ENCODE data around the gene FUT4.

The FUT4 gene

GRCh38 chr11:94524341-94524740, 19.4 kb upstream of the FUT4 start:
- no peaks in the 10 kb centered on the region for H3K36me3 ChIP-seq (ENCODE audit: low read depth)
- ATAC-seq (ENCODE audit: low read depth) = no peak
- TF ChIP-seq CTCF (IDR thresholded peaks at IDR 0.05; ENCODE audit: poor library complexity, severe bottlenecking) = no peak

GRCh38 chr11:94525546-94526324, 18.0 kb upstream of the FUT4 start:
- H3K27ac ChIP-seq (ENCODE audit: poor library complexity, severe bottlenecking) = no peak overlapping the region
- no peaks in the 10 kb centered on the region for H3K9me3 ChIP-seq (ENCODE audit: severe bottlenecking)
- no peaks in the 10 kb centered on the region for H3K4me1 ChIP-seq (ENCODE audit: insufficient read depth, poor library complexity, severe bottlenecking)
- no peak for TF ChIP-seq CTCF (IDR thresholded peaks at IDR 0.05; ENCODE audit: poor library complexity, severe bottlenecking)
- no peak for ATAC-seq (ENCODE audit: low read depth)
- no peaks in the 10 kb centered on the region for H3K36me3 ChIP-seq (ENCODE audit: low read depth)
- no peak for DNase-seq (ENCODE audit: low spot score)
- H3K4me3 ChIP-seq (ENCODE audit: severe bottlenecking) = no peak overlapping the region
- no peaks in the 10 kb centered on the region for H3K27me3 ChIP-seq (ENCODE audit: insufficient read depth, poor library complexity, severe bottlenecking)

More at GRCh38 chr11:94524341-94524740, 19.4 kb upstream of the FUT4 start:
- Histone ChIP-seq H3K4me1 (ENCODE audit: insufficient read depth, poor library complexity, severe bottlenecking) (no peaks in the 10 kb centered on the region), H3K27ac (ENCODE audit: poor library complexity, severe bottlenecking) (no peak overlapping the region), H3K4me3 (ENCODE audit: severe bottlenecking) (no peak overlapping the region), H3K27me3 (ENCODE audit: insufficient read depth, poor library complexity, severe bottlenecking) (no peaks in the 10 kb centered on the region), H3K9me3 (ENCODE audit: severe bottlenecking) (no peaks in the 10 kb centered on the region)
- no peak for DNase-seq (ENCODE audit: low spot score)

GRCh38 chr11:94526645-94527438, 16.9 kb upstream of the FUT4 start:
- ATAC-seq (ENCODE audit: low read depth) = no peak
- H3K4me1 ChIP-seq (ENCODE audit: insufficient read depth, poor library complexity, severe bottlenecking) = no peaks in the 10 kb centered on the region
- H3K27me3 ChIP-seq (ENCODE audit: insufficient read depth, poor library complexity, severe bottlenecking) = no peaks in the 10 kb centered on the region
- no peak overlapping the region for H3K27ac ChIP-seq (ENCODE audit: poor library complexity, severe bottlenecking)
- no peaks in the 10 kb centered on the region for H3K9me3 ChIP-seq (ENCODE audit: severe bottlenecking)
- H3K36me3 ChIP-seq (ENCODE audit: low read depth) = no peaks in the 10 kb centered on the region
- no peak overlapping the region for H3K4me3 ChIP-seq (ENCODE audit: severe bottlenecking)
- no peak for DNase-seq (ENCODE audit: low spot score)
- TF ChIP-seq CTCF (IDR thresholded peaks at IDR 0.05; ENCODE audit: poor library complexity, severe bottlenecking) = no peak

- ATAC-seq (ENCODE audit: low read depth) = no peak
- Histone ChIP-seq H3K4me1 (ENCODE audit: insufficient read depth, poor library complexity, severe bottlenecking) (no peaks in the 10 kb centered on the region), H3K4me3 (ENCODE audit: severe bottlenecking) (no peak overlapping the region), H3K27ac (ENCODE audit: poor library complexity, severe bottlenecking) (no peak overlapping the region), H3K9me3 (ENCODE audit: severe bottlenecking) (no peaks in the 10 kb centered on the region), H3K36me3 (ENCODE audit: low read depth) (no peaks in the 10 kb centered on the region), H3K27me3 (ENCODE audit: insufficient read depth, poor library complexity, severe bottlenecking) (no peaks in the 10 kb centered on the region)
- no peak for DNase-seq (ENCODE audit: low spot score)
- TF ChIP-seq CTCF (IDR thresholded peaks at IDR 0.05; ENCODE audit: poor library complexity, severe bottlenecking) = no peak
These were observed 15.2 kb upstream of the FUT4 start for GRCh38 chr11:94528551-94528950.

Data from RWPE2 (cell line).